MM.1S (cell line): ENCODE data around the gene MRGPRX4.

ENCODE experiments used
- EZH2 ChIP-seq: fragments of 300-600 bp; sonication (generic); optimal IDR thresholded peaks from 2 replicates; pipeline ENCODE3; 2017; ENCODE audit warnings: low read depth, mild to moderate bottlenecking, antibody characterized with exemption, low read length, mixed read lengths
- TF ChIP-seq, protein P1 (sequence below): fragments of 300-600 bp; sonication (generic); IDR thresholded peaks from 2 replicates; pipeline ENCODE4 v1.5.1; 2016; ENCODE audit warnings: antibody characterized with exemption, low read length, mixed read lengths

DNA sequence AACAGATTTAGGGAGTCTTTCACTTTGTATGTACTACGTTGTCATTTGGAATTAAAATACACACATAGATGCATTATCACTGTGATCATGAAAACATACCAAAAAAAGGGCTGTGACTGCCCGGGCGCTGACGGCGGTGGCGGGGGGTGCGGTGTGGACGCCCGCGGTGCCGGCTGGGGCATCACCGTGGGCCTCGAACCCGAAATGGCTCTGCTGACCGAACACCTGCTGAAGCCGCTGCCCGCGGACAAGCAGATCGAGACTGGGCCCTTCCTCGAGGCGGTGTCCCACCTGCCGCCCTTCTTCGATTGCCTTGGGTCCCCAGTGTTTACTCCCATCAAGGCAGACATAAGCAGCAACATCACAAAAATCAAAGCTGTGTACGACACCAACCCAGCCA lies 16.2 kb downstream of the MRGPRX4 start:
- TF ChIP-seq, protein P1, sequence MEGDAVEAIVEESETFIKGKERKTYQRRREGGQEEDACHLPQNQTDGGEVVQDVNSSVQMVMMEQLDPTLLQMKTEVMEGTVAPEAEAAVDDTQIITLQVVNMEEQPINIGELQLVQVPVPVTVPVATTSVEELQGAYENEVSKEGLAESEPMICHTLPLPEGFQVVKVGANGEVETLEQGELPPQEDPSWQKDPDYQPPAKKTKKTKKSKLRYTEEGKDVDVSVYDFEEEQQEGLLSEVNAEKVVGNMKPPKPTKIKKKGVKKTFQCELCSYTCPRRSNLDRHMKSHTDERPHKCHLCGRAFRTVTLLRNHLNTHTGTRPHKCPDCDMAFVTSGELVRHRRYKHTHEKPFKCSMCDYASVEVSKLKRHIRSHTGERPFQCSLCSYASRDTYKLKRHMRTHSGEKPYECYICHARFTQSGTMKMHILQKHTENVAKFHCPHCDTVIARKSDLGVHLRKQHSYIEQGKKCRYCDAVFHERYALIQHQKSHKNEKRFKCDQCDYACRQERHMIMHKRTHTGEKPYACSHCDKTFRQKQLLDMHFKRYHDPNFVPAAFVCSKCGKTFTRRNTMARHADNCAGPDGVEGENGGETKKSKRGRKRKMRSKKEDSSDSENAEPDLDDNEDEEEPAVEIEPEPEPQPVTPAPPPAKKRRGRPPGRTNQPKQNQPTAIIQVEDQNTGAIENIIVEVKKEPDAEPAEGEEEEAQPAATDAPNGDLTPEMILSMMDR = no peak
- no peak for TF ChIP-seq EZH2
